Lower lobe of right lung (tissue), 2 donors: ENCODE results near the gene RFK. TPM values are rescaled to one million over a fixed set of nuclear protein-coding genes. Genes with fewer than 3 reads are reported as not detected.

Experiments
- ATAC-seq, 2 donors: fragments of 200-7000 bp; cut with Tn5 transposase; one replicate each; pipeline ENCODE4 v1.9.1; 2020 to 2022; ENCODE audit warnings: mild to moderate bottlenecking in 2 of 2, moderate library complexity in 2 of 2
- DNase-seq: peaks from one replicate; pipeline ENCODE4 v3.0.0-alpha.2; 2020
- H3K27ac ChIP-seq: fragments of 200-600 bp; one replicate; pipeline ENCODE4 v1.8.0; 2022
- H3K27me3 ChIP-seq: fragments of 200-600 bp; one replicate; pipeline ENCODE4 v1.8.0; 2022; ENCODE audit warnings: low read depth
- H3K36me3 ChIP-seq: fragments of 200-600 bp; one replicate; pipeline ENCODE4 v1.8.0; 2022; ENCODE audit warnings: mild to moderate bottlenecking
- H3K4me1 ChIP-seq: fragments of 200-600 bp; one replicate; pipeline ENCODE4 v1.8.0; 2022
- H3K4me3 ChIP-seq: fragments of 200-600 bp; one replicate; pipeline ENCODE4 v1.8.0; 2022; ENCODE audit warnings: mild to moderate bottlenecking
- H3K9me3 ChIP-seq: fragments of 200-600 bp; one replicate; pipeline ENCODE4 v1.8.0; 2022
- CTCF ChIP-seq: fragments of 200-600 bp; IDR thresholded peaks from one replicate; pipeline ENCODE4 v1.8.0; 2022; ENCODE audit warnings: antibody characterized with exemption, mild to moderate bottlenecking
- intact Hi-C: fragments of 100-400 bp; cut with DNase I; formaldehyde crosslinking; loops from one replicate; pipeline ENCODE4 v1.11.0; 2022
- total RNA-seq: library from RNA; stranded (reverse); fragmentation: NEBNext Ultra II Directional; extraction: Animal tissue kit (Norgen Biotek cat#: 25700); gene quantifications from one replicate; pipeline ENCODE4 v1.2.1, GENCODE V29; 2021
- donor health status: DM: no; HTN: yes; CAD: no; lungs with severe emphysema.

Gene RFK
- total RNA-seq, 1 donor from 2014 or later: 18.4 TPM

DNA sequence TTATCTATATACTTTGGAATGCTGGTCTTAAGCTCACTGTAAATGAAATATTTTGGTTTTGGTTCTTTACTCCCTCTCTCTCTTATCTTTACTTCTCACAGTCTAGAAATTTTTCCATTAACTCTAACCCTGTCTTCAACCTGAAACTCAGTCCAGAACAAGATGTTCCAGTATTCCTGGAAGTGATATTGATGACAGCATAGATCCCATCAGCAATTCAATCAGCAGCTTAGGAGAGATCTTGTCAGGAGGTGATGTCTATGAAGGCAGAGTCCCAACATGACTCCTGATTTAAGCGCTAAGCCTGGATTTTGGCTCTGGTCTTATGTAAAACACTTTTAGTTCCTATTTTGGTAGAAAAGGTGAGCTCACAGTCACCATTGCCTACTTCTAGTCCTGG is 52.6 kb downstream of the RFK start:
- Histone ChIP-seq H3K27ac (no peak overlapping the region), H3K27me3 (no peaks in the 10 kb centered on the region), H3K36me3 (no peaks in the 10 kb centered on the region), H3K4me1 (no peaks in the 10 kb centered on the region), H3K4me3 (no peak overlapping the region), H3K9me3 (no peaks in the 10 kb centered on the region)
- ATAC-seq (no peak), DNase-seq (no peak)
- TF ChIP-seq CTCF: no peak
- intact Hi-C loops: no loop called here

DNA sequence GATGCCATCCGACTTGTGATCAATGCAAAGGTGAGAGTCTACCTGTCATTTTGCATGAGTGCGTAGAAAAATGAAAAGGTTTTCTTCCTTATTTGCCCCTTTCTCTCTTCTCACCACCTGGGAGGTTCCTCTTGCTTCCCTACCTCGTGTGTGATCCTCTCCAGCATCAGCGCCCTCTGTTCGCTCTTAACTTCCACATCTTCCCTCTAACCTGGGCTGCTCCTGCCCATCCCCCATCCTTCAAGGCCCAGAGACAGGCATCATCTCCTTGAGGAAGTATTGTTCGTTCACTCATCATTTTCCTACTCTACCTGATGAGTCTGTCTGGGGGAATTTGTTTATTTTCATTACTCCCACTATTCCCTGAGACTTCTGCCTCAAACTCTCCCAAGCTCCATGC is 55.8 kb downstream of the RFK start:
- no peak for TF ChIP-seq CTCF
- DNase-seq (no peak), ATAC-seq (no peak)
- intact Hi-C loops: no loop called here
- no peaks in the 10 kb centered on the region for H3K9me3 ChIP-seq
- no peaks in the 10 kb centered on the region for H3K36me3 ChIP-seq
- no peaks in the 10 kb centered on the region for H3K27me3 ChIP-seq
- H3K4me1 ChIP-seq: no peaks in the 10 kb centered on the region
- no peak overlapping the region for H3K27ac ChIP-seq
- no peak overlapping the region for H3K4me3 ChIP-seq

- no peaks in the 10 kb centered on the region for H3K9me3 ChIP-seq
- intact Hi-C loops: no loop called here
- H3K4me3 ChIP-seq: no peak overlapping the region
- no peak for TF ChIP-seq CTCF
- no peaks in the 10 kb centered on the region for H3K4me1 ChIP-seq
- ATAC-seq: no peak
- no peaks in the 10 kb centered on the region for H3K27me3 ChIP-seq
- no peaks in the 10 kb centered on the region for H3K36me3 ChIP-seq
- DNase-seq: no peak
- no peak overlapping the region for H3K27ac ChIP-seq
Measured at GRCh38 chr9:76336027-76336426, 58.2 kb downstream of the RFK start.

Other genes with a start within 250 kb of the RFK start
- 14.4 TPM for gene GCNT1, start 64.8 kb upstream of the RFK start, total RNA-seq